GM20000 (cell line): ENCODE data around the gene GMPPB.

Source experiments
- DNase-seq: peaks from one replicate; pipeline ENCODE4 v3.0.0; 2012; ENCODE audit warnings: low spot score
- CTCF ChIP-seq: IDR thresholded peaks from 2 replicates; pipeline ENCODE4 v1.5.1; 2012; ENCODE audit warnings: mild to moderate bottlenecking, control low read depth; ENCODE audit errors: extremely low read depth, missing control alignments

Gene GMPPB

DNA sequence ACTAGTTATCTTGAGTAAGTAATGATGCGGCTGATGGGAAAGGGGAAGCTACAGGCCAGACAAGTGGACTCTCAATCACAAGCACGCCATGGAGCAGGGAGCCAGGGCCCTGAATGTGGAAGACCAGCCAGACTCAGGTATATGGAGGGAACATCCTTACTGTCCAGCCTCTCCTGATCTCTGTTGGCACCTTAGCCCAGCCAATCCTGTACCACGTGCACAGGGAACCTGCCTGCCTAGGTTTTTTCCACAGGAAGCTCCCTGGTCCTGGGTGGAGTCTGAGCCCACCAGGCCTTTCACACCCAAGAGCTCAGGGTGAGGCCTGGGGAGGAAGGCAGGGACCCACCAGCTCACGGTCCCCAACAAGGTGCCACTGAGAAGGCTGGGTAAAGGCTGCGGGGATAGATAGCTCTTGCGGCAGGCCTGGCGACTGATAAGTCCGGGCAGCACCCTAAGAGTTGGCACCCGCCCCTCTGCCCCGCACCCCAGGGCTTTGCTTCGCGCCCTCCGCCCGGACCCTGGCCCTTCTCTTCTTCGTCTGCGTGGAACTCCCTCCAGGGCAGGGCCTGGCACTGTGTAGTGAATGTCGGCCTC is 50.5 kb downstream of the GMPPB start:
- no peak for TF ChIP-seq CTCF
- DNase-seq = no peak

DNA sequence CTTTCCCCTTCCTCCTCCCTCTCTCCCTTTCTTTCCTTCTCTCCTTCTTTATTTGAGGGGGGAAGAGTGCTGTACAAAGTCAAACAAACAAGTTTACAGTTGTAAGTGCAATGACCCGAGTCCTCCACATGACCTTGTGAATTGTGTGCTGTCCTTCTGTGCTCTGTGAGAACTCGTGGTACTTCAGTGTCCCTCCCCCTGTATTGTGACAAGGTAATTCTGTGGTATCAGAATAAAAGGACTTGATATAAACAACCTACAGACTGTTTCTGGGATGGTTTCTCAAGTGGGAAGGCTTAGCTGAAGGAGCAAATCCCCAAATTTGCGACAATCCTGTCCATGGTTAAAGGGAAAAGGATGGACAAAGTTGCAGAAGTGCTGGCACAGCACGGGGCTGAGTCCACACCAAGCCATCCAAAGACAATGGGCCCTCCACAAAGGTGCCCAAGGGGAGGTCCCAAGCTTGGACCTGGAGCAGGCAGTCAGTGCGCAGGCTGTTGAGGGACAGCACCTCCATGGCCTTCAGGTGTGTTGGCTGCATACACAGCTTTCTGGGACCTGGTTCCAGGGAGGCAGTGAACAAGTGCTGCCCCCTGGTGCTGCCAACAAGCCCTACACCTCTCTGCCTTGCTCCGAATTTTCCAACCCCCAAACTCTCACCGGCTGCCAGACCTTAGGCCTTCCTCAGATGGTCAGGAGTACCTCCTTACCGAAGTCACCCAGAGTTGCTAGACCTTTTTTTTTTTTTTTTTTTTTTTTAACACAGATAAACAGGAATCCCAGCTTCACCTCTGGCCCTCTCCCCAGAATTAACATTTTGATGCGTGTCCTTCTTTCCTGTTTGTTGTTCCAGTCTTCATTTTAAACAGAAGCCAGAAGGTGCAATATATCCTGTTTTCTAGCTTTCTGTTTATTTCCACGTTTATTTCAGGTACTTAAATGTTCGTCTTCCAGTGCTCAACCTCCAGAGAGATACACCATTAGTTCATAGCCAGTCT is 52.2 kb downstream of the GMPPB start:
- peak; percentile 85 for DNase-seq
- peak; percentile 92 for TF ChIP-seq CTCF

GRCh38 chr3:49670940-49671290 is 52.8 kb downstream of the GMPPB start:
- no peak for DNase-seq
- no peak for TF ChIP-seq CTCF
